ENCODE measurements around the gene G0S2.

G0S2 gene

DNA sequence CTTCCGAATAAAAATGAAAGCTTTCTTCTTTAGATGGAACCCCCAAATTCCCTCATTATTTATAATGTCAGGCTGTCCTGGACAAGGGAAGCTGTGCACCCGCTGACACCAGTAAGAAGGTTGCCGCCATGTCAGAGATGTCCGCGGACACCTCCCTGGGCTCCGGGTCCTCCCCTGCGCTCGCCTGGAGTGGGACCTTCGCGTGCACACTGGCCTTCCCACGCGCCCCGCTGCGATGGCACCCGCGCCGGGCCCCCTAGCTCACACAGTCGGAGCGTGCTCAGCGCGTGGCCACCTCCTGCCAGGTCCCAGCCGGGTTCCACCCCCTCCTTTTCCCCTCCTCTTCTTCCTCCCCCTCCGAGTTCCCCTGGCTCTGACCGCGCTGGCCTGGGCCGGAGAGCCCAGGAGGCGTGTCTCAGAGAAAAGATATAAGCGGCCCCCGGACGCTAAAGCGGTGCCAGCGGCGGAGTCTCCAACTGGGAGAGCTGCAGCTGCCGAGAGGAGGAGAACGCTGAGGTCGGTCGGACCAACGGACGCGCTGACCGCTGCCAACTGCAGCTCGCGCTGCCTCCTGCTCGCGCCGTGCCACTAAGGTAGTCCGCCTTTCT, at the start of gene G0S2:
Gene G0S2, plus strand, starts transcription at position 456 of the 608 bp plus-strand sequence. CDS start 273 bp downstream, outside the sequence.
- peak in 41 of 42 donors; percentile 22 to 79 (median 49) for DNase-seq
- intact Hi-C loops (cut with DNase I), result no loop called here

GRCh38 chr1:209625791-209626285, 49.4 kb upstream of the G0S2 start:
- DNase-seq, result peak in 1 of 42 donors; percentile 25
- intact Hi-C loops (cut with DNase I), result loop anchor here (2.0 to 5.0 kb wide), 2 partner anchors 25 to 49 kb away; no protein-coding TSS in a partner anchor

- DNase-seq, result no peak
Observed at GRCh38 chr1:209626346-209627026, 48.7 kb upstream of the G0S2 start.

DNA sequence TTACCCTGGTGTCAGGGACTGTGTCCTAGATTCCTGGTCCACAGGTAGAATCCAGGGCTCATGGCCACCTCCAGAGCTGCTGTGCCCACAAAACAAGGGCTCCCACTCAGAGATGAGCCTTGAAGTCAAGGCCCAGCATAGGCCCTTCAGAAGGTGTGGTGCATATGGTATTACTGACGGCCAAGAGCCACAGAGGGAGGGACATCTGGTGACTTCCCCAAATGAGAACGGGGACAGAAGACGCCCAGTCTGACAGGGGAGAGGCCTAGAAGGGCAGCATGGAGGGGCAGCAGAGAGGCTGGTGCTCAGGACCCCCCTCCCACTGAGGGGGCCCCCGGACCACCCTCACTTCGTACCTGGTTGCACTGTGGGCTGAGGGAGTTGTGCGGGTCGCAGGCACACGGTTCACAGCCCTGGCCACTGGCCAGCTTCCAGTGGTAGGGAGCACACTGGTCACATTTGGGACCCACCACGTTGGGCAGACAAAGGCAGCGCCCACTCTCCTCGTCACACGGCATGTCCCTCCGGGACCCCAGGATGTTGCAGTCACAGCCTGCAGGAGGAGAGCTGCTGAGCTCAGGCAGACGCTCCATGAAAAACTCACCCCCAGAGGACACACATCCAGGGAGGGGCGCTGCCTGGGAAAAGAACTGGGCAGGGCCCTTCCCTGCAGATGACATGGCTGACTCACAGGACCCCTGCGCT, 48.0 kb upstream of the G0S2 start:
- peak in 1 of 42 donors; percentile 18 for DNase-seq
- intact Hi-C loops (cut with DNase I), result loop anchor here (2.0 to 5.0 kb wide), 2 partner anchors 26 to 50 kb away; no protein-coding TSS in a partner anchor

More at GRCh38 chr1:209626346-209627026, 48.7 kb upstream of the G0S2 start:
- intact Hi-C loops (cut with DNase I), result loop anchor here (2.0 to 5.0 kb wide), 2 partner anchors 26 to 49 kb away; no protein-coding TSS in a partner anchor

- intact Hi-C loops (cut with DNase I), result loop anchor here (2.0 to 5.0 kb wide), 2 partner anchors 27 to 50 kb away; no protein-coding TSS in a partner anchor
- DNase-seq, result peak; percentile 65 to 95 (median 88)
Observed at GRCh38 chr1:209627732-209628196, 47.4 kb upstream of the G0S2 start.

- DNase-seq, result no peak
- intact Hi-C loops (cut with DNase I), result loop anchor here (5.0 kb wide), 1 partner anchor 51 kb away; no protein-coding TSS in a partner anchor
Observed at GRCh38 chr1:209628618-209629299, 46.5 kb upstream of the G0S2 start.

DNA sequence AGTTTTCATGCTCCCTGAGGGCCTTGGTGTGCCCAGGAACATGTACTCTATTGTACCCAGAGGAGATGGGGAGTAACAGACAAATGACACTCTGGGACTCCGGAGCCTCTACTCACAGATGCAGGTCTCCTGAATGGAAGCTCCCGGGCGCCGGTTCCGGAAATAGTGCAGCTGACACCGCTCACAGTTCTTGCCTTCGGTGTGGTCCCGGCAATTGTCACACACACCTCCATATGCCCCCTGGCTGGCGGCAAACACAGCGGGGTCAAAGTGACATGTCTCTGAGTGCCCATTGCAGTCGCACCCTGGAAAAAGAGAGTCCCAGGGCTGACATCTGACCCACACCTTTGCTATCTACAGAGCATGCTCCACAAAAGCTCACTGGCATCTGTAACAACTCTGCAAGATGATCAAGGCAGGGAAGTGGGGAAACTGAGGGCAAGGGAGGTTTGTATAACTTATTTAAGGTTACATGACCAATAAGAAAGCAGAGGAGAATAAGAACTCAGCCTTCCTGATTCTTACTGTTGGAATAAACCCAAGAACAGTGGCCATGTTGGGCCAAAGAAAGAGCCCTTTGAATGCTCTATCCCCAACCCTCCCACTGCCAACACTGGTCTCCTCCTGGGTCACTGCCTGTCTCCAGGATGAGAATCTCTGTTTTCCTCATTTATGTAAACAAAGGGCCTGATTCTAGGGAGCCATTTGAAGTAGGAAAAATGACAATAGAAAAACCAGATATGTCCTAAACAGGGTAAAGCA, 45.4 kb upstream of the G0S2 start:
- DNase-seq, result peak in 25 of 42 donors; percentile 19 to 80 (median 60)
- intact Hi-C loops (cut with DNase I), result loop anchor here (5.0 kb wide), 1 partner anchor 53 kb away; no protein-coding TSS in a partner anchor

GRCh38 chr1:209630383-209631225, 44.6 kb upstream of the G0S2 start:
- intact Hi-C loops (cut with DNase I), result no loop called here
- DNase-seq, result peak in 2 of 42 donors; percentile 21 to 41

DNA sequence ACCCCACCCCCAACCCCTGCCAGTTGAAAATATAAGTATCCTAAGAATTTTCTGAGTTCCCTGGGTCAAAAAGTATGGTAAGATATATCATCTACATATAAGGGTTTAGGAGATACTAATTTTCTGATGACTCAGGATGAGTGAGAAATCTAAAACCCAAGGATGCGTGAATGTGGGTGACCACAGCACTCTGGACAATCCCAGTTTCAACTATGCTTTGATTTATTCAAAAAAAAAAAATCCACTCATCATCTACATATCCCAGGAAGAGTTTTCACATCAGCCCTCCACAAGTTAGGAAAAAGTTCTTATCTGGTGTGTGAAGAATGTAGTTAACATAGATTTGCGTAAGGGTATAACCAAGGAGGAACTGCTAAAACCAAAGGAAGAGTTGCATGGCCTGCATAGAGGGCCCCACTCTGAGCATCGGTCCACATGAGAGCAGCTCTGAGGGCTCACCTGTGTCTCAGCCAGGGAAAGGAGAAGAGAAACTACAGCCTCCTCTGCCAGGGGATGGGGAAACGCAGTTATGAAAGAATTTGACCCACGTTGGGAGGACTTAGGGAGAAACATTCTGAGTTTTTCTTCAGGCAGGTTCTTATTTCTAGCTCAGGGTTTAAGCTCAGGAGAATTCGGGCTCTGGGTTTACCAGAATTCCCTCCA, 41.7 kb upstream of the G0S2 start:
- DNase-seq, result no peak
- intact Hi-C loops (cut with DNase I), result no loop called here

- intact Hi-C loops (cut with DNase I), result no loop called here
Observed at GRCh38 chr1:209634005-209634737, 41.0 kb upstream of the G0S2 start.

DNA sequence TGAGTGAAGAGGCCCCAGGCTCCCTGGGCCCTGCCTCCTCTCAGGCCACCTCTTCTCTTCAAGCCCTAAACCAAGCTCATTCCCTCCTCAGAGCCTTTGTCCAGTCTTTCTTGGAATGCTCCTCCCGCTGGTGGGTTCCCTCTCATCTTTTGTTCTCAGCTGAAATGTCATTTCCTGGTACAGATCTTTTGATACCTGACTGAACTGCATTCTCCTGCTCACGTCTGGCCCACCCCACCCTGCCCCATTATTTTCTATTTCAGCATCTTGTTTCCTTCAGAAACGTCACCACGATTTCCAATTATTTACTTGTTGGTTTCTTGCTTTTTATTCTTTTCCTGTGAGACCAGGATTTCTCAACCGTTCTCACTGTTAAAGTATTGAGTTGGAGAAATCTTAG, 39.4 kb upstream of the G0S2 start:
- no peak for DNase-seq
- intact Hi-C loops (cut with DNase I), result no loop called here

More at GRCh38 chr1:209634005-209634737, 41.0 kb upstream of the G0S2 start:
- DNase-seq, result no peak

GRCh38 chr1:209641832-209642172, 33.4 kb upstream of the G0S2 start:
- intact Hi-C loops (cut with DNase I), result loop anchor here (5.0 kb wide), 1 partner anchor 50 kb away; no protein-coding TSS in a partner anchor
- DNase-seq, result peak; percentile 51 to 93 (median 84)

DNA sequence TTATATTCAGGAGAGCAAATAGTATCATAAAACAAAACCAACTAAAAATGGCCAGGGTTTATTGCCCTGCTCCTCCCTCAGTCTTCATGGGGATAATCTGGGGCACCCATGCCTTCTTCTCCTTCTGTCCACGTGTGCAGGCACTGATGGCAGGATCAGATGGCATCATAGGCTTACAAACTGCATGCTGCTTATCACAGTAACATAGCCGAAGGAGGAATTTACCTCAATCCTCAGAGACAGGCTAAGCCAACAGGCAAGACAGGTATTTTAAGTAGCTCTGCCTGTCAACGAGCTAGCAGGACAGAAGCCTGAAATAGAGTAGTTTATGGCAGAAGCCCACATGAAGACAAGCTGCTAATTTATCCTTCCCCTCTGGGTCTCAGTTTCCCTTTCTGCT, 32.4 kb upstream of the G0S2 start:
- no peak for DNase-seq
- intact Hi-C loops (cut with DNase I), result loop anchor here (5.0 kb wide), 1 partner anchor 49 kb away; no protein-coding TSS in a partner anchor

GRCh38 chr1:209643285-209644020, 31.8 kb upstream of the G0S2 start:
- peak; percentile 56 to 95 (median 80) for DNase-seq
- intact Hi-C loops (cut with DNase I), result loop anchor here (5.0 kb wide), 1 partner anchor 49 kb away; no protein-coding TSS in a partner anchor
